ENCODE results near the gene CCDC85C. TPM values are rescaled to one million over a fixed set of nuclear protein-coding genes. Genes with fewer than 3 reads are reported as not detected.

Gene CCDC85C
- total RNA-seq, 1 experiment from 2014 or later: 42.3 TPM

GRCh38 chr14:99520571-99521081 lies 83.4 kb downstream of the CCDC85C start (continued):
- TF ChIP-seq CTCF (IDR thresholded peaks at IDR 0.05 in 2 of 3, conservative IDR thresholded peaks at IDR 0.05 in 1 of 3; ENCODE audit: borderline replicate concordance in 1 of 3, insufficient read depth in 1 of 3, low read depth in 2 of 3, low read length in 2 of 3): no peak
- TF ChIP-seq ATF3 (IDR thresholded peaks at IDR 0.05): no peak
- no peak for TF ChIP-seq SP1 (IDR thresholded peaks at IDR 0.05; ENCODE audit: low read depth)
- TF ChIP-seq YY1 (IDR thresholded peaks at IDR 0.05; ENCODE audit: extremely low read depth, insufficient replicate concordance, low read depth, low read length): no peak
- TF ChIP-seq CBX3 (IDR thresholded peaks at IDR 0.05; ENCODE audit: low read depth): no peak
- TF ChIP-seq RAD21 (IDR thresholded peaks at IDR 0.05; ENCODE audit: low read depth): no peak
- TF ChIP-seq EGR1 (IDR thresholded peaks at IDR 0.05; ENCODE audit: low read depth): no peak
- TF ChIP-seq EZH2 (IDR thresholded peaks at IDR 0.05): no peak

GRCh38 chr14:99519931-99520421 lies 84.0 kb downstream of the CCDC85C start:
- Histone ChIP-seq H3K36me3 (ENCODE audit: control insufficient read depth in 1 of 2, insufficient read depth in 2 of 2, low read length in 2 of 2) (no peaks in the 10 kb centered on the region; a peak in 1 of 4 replicates), H3K9me2 (ENCODE audit: insufficient read depth) (no peaks in the 10 kb centered on the region), H3K4me2 (ENCODE audit: low read length) (no peak overlapping the region), H3K27ac (ENCODE audit: low read depth, low read length) (no peak overlapping the region), H4K20me1 (ENCODE audit: insufficient read depth) (no peaks in the 10 kb centered on the region), H3K4me3 (replicated peaks in 1 of 2; ENCODE audit: low read depth in 1 of 2, low read length in 2 of 2) (no peak overlapping the region), H3K9me3 (ENCODE audit: control insufficient read depth in 1 of 2, insufficient read depth in 1 of 2, low read depth in 1 of 2, low read length in 2 of 2) (no peaks in the 10 kb centered on the region), H3K9ac (ENCODE audit: low read length) (no peak overlapping the region), H3K4me1 (ENCODE audit: control insufficient read depth in 1 of 2, insufficient read depth in 2 of 2, low read length in 2 of 2) (peaks cover 0 to 6% of the 10 kb centered on the region in 2 experiments; a peak in 2 of 4 replicates), H3K27me3 (ENCODE audit: insufficient read depth, low read length) (no peaks in the 10 kb centered on the region), H2AFZ (ENCODE audit: low read depth, low read length, poor library complexity, severe bottlenecking) (no peak overlapping the region), H3K79me2 (ENCODE audit: insufficient read depth, low read length) (peaks cover 7% of the 10 kb centered on the region; the same call in 1 of the 2 replicates)
- RAD21 ChIA-PET (ENCODE audit: low non-redundant PET in 1 of 2, low total read pairs in 2 of 2, uncharacterized antibody in 2 of 2, unreplicated experiment in 2 of 2): no interaction called here
- DNase-seq (ENCODE audit: low read depth, low spot score): no peak
- ATAC-seq: no peak
- BruUV-seq (replicated peaks): no TSS peak
- intact Hi-C loops (cut with micrococcal nuclease): loop anchor here (10.0 kb wide), 1 partner anchor 425 kb away; no protein-coding TSS in a partner anchor
- CTCF ChIA-PET: no interaction called here
- POLR2A ChIA-PET: no interaction called here
- TF ChIP-seq SP1 (IDR thresholded peaks at IDR 0.05; ENCODE audit: low read depth) (no peak), CBX3 (IDR thresholded peaks at IDR 0.05; ENCODE audit: low read depth) (no peak), EZH2 (IDR thresholded peaks at IDR 0.05) (no peak), YY1 (IDR thresholded peaks at IDR 0.05; ENCODE audit: extremely low read depth, insufficient replicate concordance, low read depth, low read length) (no peak), MAX (IDR thresholded peaks at IDR 0.05) (no peak), ZNF274 (IDR thresholded peaks at IDR 0.05; ENCODE audit: low read depth, low read length) (no peak), SRF (IDR thresholded peaks at IDR 0.05; ENCODE audit: low read depth) (no peak), ZFX (IDR thresholded peaks at IDR 0.05) (no peak), ATF3 (IDR thresholded peaks at IDR 0.05) (no peak), CTCF (IDR thresholded peaks at IDR 0.05 in 2 of 3, conservative IDR thresholded peaks at IDR 0.05 in 1 of 3; ENCODE audit: borderline replicate concordance in 1 of 3, insufficient read depth in 1 of 3, low read depth in 2 of 3, low read length in 2 of 3) (no peak), EGR1 (IDR thresholded peaks at IDR 0.05; ENCODE audit: low read depth) (no peak), TCF7L2 (IDR thresholded peaks at IDR 0.05; ENCODE audit: borderline replicate concordance, extremely low read depth, insufficient read depth, insufficient read length) (no peak), FOSL1 (IDR thresholded peaks at IDR 0.05; ENCODE audit: low read depth) (no peak), POLR2AphosphoS5 (IDR thresholded peaks at IDR 0.05; ENCODE audit: low read depth, low read length) (no peak), CEBPB (IDR thresholded peaks at IDR 0.05; ENCODE audit: low read depth) (no peak), JUND (IDR thresholded peaks at IDR 0.05) (no peak)

Measured in HCT116 (cell line).